A673 (cell line): ENCODE measurements around the gene SKA1. TPM values are rescaled to one million over a fixed set of nuclear protein-coding genes. Genes with fewer than 3 reads are reported as not detected.
A peak's percentile ranks its signal among the peaks of the same experiment; 100 is the strongest.

Experiments used
- BruUV-seq: library from RNA; stranded (reverse); fragments of 400-500 nt; replicated peaks from 2 replicates; lab custom pipeline; 2021; lab: Mats Ljungman, UMichigan
- CTCF ChIA-PET: fragments of 300-600 bp; sonication (Branson Sonifier 250); formaldehyde crosslinking; loops from one replicate; lab custom pipeline; 2022; ENCODE audit warnings: antibody characterized with exemption; lab: Charles Lee
- POLR2A ChIA-PET: fragments of 300-600 bp; sonication (Branson Sonifier 250); formaldehyde crosslinking; loops from one replicate; lab custom pipeline; 2022; ENCODE audit warnings: antibody characterized with exemption; ENCODE audit not compliant: low non-redundant PET; lab: Charles Lee
- DNase-seq: peaks from one replicate; pipeline ENCODE4 v3.0.0-alpha.2; 2015; ENCODE audit warnings: low spot score
- H3K27ac ChIP-seq: fragments of 200-600 bp; sonication (generic); 2 replicates; pipeline ENCODE4 v1.5.1; 2016; ENCODE audit warnings: mixed run types, low read depth, mild to moderate bottlenecking, mixed read lengths, antibody characterized with exemption, low read length; ENCODE audit not compliant: poor library complexity, severe bottlenecking
- H3K27me3 ChIP-seq: fragments of 200-600 bp; sonication (generic); replicated peaks from 2 replicates; pipeline ENCODE4 v1.6.1; 2017; ENCODE audit warnings: mixed run types, low read depth, mild to moderate bottlenecking, mixed read lengths, antibody characterized with exemption, low read length; ENCODE audit not compliant: insufficient read depth, poor library complexity
- H3K36me3 ChIP-seq: fragments of 200-600 bp; sonication (generic); 2 replicates; pipeline ENCODE4 v1.6.1; 2016; ENCODE audit warnings: mixed run types, mild to moderate bottlenecking, mixed read lengths, antibody characterized with exemption, low read length; ENCODE audit not compliant: insufficient read depth, poor library complexity, severe bottlenecking
- H3K4me1 ChIP-seq: fragments of 200-600 bp; sonication (generic); 2 replicates; pipeline ENCODE4 v1.6.1; 2017; ENCODE audit warnings: mixed run types, mild to moderate bottlenecking, mixed read lengths, antibody characterized with exemption, low read length; ENCODE audit not compliant: insufficient read depth, poor library complexity, severe bottlenecking
- H3K4me3 ChIP-seq: fragments of 200-600 bp; sonication (generic); 2 replicates; pipeline ENCODE4 v1.5.1; 2016; ENCODE audit warnings: low read depth, mixed run types, mild to moderate bottlenecking, mixed read lengths, low read length; ENCODE audit not compliant: poor library complexity, severe bottlenecking
- H3K9me3 ChIP-seq: fragments of 200-600 bp; sonication (generic); 2 replicates; pipeline ENCODE4 v1.6.1; 2016; ENCODE audit warnings: mixed run types, low read depth, mild to moderate bottlenecking, mixed read lengths, antibody characterized with exemption, low read length; ENCODE audit not compliant: poor library complexity, severe bottlenecking
- EZH2 ChIP-seq: fragments of 200-600 bp; sonication (generic); IDR thresholded peaks from 2 replicates; pipeline ENCODE4 v1.6.1; 2017; ENCODE audit warnings: borderline replicate concordance, low read depth, mild to moderate bottlenecking, mixed read lengths, antibody characterized with exemption, low read length; ENCODE audit not compliant: poor library complexity, severe bottlenecking
- intact Hi-C: fragments of 100-400 bp; cut with micrococcal nuclease; formaldehyde crosslinking; loops from one replicate; pipeline ENCODE4 v1.10.0; 2022; ENCODE audit not compliant: unreplicated experiment
- total RNA-seq: library from RNA; stranded (reverse); gene quantifications from 2 replicates; pipeline ENCODE4 v1.2.3, GENCODE V29; 2021
- TF ChIP-seq, protein P1 (sequence below): fragments of 300-800, 200-600 bp; sonication (generic); conservative IDR thresholded peaks from 2 replicates; pipeline ENCODE4 v1.5.1; 2017; ENCODE audit warnings: low read depth, mild to moderate bottlenecking, antibody characterized with exemption, low read length, moderate library complexity, mixed read lengths

Gene SKA1
- total RNA-seq, 1 experiment from 2014 or later: 41.8 TPM

GRCh38 chr18:50422286-50422898 lies 47.5 kb downstream of the SKA1 start:
- H3K4me3 ChIP-seq: no peak overlapping the region
- ChIA-PET POLR2A (no interaction called here), CTCF (no interaction called here)
- H3K9me3 ChIP-seq: peaks cover 4% of the 10 kb centered on the region
- H3K36me3 ChIP-seq: no peaks in the 10 kb centered on the region
- no peak overlapping the region for H3K27ac ChIP-seq
- H3K4me1 ChIP-seq: no peaks in the 10 kb centered on the region
- BruUV-seq: no TSS peak
- TF ChIP-seq EZH2: no peak
- TF ChIP-seq, protein P1, sequence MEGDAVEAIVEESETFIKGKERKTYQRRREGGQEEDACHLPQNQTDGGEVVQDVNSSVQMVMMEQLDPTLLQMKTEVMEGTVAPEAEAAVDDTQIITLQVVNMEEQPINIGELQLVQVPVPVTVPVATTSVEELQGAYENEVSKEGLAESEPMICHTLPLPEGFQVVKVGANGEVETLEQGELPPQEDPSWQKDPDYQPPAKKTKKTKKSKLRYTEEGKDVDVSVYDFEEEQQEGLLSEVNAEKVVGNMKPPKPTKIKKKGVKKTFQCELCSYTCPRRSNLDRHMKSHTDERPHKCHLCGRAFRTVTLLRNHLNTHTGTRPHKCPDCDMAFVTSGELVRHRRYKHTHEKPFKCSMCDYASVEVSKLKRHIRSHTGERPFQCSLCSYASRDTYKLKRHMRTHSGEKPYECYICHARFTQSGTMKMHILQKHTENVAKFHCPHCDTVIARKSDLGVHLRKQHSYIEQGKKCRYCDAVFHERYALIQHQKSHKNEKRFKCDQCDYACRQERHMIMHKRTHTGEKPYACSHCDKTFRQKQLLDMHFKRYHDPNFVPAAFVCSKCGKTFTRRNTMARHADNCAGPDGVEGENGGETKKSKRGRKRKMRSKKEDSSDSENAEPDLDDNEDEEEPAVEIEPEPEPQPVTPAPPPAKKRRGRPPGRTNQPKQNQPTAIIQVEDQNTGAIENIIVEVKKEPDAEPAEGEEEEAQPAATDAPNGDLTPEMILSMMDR: no peak
- intact Hi-C loops: loop anchor here (10.0 kb wide), 1 partner anchor 418 kb away; no protein-coding TSS in a partner anchor
- H3K27me3 ChIP-seq: no peaks in the 10 kb centered on the region
- no peak for DNase-seq

DNA sequence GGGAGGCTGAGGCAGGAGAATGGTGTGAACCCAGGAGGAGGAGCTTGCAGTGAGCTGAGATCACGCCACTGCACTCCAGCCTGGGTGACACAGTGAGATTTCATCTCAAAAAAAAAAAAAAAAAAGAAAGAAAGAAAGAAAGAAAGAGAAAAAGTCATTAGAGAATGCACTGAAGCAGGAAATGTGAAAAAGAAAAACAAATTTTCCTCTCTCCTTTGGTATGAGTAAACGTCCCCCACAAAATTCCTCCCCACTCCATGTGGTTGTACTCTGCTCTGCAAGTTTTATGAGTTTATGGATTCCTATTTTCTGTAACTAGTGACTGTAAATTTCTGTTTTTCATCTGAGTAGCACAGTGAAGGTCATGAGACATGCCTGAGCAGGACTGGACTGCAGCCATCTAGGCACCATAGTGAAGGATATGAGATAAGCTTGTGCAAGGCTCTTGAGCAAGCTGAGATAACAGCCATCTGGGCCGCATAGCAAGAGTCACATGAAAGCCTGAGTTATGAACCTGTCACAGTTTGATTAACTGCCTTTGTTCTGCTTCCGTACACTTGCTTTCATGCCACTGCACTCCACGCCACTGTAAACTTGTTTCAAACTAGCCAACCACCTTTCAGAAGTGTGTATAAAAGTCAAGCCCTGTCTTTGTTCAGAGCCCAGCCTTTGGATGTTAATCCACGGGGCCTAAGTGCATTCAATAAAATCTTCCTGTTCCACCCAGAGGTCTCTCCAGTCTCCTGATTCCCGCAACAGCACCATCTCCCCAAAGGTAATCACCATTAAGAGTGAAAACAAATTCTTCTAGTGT lies 50.2 kb downstream of the SKA1 start:
- no peak for TF ChIP-seq EZH2
- TF ChIP-seq, protein P1: no peak
- DNase-seq: peak; percentile 15
- Histone ChIP-seq H3K4me3 (no peak overlapping the region), H3K27ac (no peak overlapping the region), H3K36me3 (no peaks in the 10 kb centered on the region), H3K27me3 (no peaks in the 10 kb centered on the region), H3K4me1 (no peaks in the 10 kb centered on the region), H3K9me3 (peaks cover 4% of the 10 kb centered on the region)
- POLR2A ChIA-PET: no interaction called here
- CTCF ChIA-PET: interaction anchor here (0.6 kb wide), 1 partner anchor 420 kb away, joined by 9 read pairs; no protein-coding TSS in a partner anchor
- intact Hi-C loops: loop anchor here (5.0 to 10.0 kb wide), 2 partner anchors 208 to 420 kb away; no protein-coding TSS in a partner anchor
- no TSS peak for BruUV-seq

DNA sequence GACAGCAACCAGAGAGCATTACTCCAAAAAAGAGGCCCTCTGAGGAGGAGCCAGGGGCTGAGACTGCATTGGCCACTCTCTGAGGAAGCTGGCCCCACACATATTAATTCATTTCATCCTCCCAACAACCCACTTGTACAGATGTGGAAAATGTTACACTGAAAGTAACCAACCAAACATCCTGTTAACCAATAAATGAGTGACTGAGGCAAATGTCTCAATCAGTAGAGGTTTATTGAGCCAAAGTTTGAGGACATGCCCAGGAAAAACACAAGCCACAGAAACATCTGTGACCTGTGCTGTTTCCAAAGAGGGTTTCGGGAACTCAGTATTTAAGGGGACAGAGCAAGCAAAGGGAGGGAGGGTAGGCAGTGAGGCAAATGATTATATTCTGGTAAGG lies 53.0 kb downstream of the SKA1 start:
- Histone ChIP-seq H3K27ac (no peak overlapping the region), H3K4me1 (no peaks in the 10 kb centered on the region), H3K36me3 (no peaks in the 10 kb centered on the region), H3K27me3 (no peaks in the 10 kb centered on the region), H3K4me3 (no peak overlapping the region), H3K9me3 (peaks cover 4% of the 10 kb centered on the region)
- ChIA-PET CTCF (interaction anchor here (0.6 kb wide), 1 partner anchor 71 kb away, joined by 4 read pairs; no protein-coding TSS in a partner anchor), POLR2A (no interaction called here)
- TF ChIP-seq, protein P1: no peak
- TF ChIP-seq EZH2: no peak
- intact Hi-C loops: loop anchor here (5.0 to 10.0 kb wide), 2 partner anchors 211 to 423 kb away; no protein-coding TSS in a partner anchor
- no TSS peak for BruUV-seq
- DNase-seq: no peak
